ENCODE measurements around the gene CCDC88C.
A peak's percentile ranks its signal among the peaks of the same experiment; 100 is the strongest.

The CCDC88C gene

DNA sequence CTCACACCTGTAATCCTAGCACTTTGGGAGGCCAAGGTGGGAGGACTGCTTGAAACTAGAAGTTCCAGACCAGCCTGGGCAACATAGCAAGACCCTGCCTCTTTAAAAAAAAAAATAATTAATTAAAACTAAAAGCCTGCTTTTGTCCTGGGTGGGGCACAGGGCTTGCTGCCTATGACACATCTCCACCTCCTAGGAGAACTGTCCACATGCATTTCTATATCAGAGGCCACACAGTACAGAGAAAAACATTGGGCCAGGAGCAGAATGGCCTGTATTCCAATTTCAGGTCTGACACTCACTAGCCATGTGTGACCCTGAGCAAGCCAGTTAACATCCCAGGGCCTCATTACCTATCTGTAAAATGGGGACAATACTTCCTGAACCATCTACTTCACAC, 31.9 kb downstream of the CCDC88C start:
- H3K4me3 ChIP-seq (ENCODE audit: control insufficient read depth, low read depth, low read length), result no peak overlapping the region
- DNase-seq (ENCODE audit: low read depth), result no peak
- TF ChIP-seq, protein P1, sequence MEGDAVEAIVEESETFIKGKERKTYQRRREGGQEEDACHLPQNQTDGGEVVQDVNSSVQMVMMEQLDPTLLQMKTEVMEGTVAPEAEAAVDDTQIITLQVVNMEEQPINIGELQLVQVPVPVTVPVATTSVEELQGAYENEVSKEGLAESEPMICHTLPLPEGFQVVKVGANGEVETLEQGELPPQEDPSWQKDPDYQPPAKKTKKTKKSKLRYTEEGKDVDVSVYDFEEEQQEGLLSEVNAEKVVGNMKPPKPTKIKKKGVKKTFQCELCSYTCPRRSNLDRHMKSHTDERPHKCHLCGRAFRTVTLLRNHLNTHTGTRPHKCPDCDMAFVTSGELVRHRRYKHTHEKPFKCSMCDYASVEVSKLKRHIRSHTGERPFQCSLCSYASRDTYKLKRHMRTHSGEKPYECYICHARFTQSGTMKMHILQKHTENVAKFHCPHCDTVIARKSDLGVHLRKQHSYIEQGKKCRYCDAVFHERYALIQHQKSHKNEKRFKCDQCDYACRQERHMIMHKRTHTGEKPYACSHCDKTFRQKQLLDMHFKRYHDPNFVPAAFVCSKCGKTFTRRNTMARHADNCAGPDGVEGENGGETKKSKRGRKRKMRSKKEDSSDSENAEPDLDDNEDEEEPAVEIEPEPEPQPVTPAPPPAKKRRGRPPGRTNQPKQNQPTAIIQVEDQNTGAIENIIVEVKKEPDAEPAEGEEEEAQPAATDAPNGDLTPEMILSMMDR (conservative IDR thresholded peaks at IDR 0.05; ENCODE audit: control insufficient read depth, insufficient read depth, low read depth, low read length), result no peak

DNA sequence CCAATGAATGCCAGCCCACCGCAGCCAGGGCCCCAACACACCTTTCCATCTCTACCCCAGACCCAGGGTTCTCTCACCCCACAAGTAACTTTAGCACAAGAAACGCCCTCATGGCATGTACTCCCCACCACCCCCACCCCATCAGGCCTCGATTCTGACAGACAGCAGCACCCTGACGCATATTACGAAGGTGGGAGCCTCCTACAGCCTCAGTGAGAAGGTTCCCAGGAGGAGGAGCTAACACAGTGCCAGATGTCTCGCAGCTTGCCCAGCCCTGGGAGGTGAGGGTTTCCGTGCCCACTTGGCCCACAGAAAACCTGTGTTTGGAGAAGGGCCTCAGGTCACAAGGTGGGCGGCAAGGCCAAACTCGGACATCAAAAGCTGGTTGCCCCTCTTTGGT, 32.4 kb downstream of the CCDC88C start:
- TF ChIP-seq, protein P1 (conservative IDR thresholded peaks at IDR 0.05; ENCODE audit: control insufficient read depth, insufficient read depth, low read depth, low read length), result no peak
- no peak overlapping the region for H3K4me3 ChIP-seq (ENCODE audit: control insufficient read depth, low read depth, low read length)
- DNase-seq (ENCODE audit: low read depth), result no peak

DNA sequence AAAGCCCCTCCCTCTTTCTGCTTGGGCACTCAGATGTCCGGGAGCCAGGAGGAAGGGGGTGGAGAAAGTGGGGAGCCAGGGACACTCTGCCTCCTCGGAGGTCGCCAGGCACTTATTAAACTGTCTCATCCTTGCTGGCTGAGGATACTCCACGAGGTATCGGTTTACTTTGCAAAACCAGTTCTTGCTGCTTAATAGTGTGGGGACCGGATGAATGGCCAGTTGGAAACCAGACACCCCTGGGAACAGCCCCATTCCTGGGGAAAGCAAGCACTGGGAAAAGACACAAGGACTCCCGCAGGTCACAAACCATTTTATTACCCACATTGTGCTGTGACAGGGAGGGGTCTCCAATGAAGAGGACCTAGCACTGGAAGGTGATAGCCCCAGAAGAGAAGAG, 34.2 kb downstream of the CCDC88C start:
- TF ChIP-seq, protein P1 (conservative IDR thresholded peaks at IDR 0.05; ENCODE audit: control insufficient read depth, insufficient read depth, low read depth, low read length), result no peak
- no peak overlapping the region for H3K4me3 ChIP-seq (ENCODE audit: control insufficient read depth, low read depth, low read length)
- no peak for DNase-seq (ENCODE audit: low read depth)

DNA sequence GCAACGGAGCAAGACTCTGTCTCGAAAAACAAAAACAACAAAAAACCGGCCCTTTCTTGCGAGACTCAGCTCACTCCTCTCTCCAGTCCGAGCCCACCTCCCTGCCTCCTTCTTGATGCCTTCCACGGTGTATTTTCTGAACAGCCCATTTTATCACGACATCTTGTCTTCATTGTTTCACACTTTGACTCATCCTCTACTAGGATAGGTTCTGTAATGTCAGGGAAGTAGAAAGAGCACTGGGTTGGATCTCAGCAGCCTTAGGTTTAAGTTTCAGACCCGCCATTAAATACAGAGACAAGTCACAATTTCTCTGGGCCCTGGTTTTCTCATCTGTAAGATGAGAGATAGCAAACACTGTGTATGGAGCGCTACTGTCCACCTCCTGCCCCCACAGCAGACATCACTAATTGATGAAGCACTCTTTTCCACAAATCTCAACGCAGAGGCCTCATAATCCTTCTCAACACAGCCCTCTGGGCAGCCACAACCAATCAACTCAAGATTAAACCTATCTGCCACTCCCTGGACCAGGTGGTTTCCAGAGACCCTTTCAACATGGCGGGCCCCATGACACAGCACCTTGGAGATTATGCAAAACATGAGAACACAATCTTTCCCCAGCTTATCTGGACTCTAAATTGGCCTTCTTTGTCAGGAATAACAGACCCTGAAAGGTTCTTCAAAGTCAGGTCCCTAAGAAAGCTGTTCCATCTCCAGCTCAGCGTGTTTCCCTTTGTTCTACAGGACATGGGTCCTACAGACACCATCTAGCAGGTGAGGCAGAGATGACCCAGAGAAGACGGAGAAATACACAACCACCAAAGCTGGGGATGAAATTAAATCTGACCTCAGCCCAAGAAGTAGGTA, 35.6 kb downstream of the CCDC88C start:
- no peak for DNase-seq (ENCODE audit: low read depth)
- no peak overlapping the region for H3K4me3 ChIP-seq (ENCODE audit: control insufficient read depth, low read depth, low read length)
- TF ChIP-seq, protein P1 (conservative IDR thresholded peaks at IDR 0.05; ENCODE audit: control insufficient read depth, insufficient read depth, low read depth, low read length), result no peak

DNA sequence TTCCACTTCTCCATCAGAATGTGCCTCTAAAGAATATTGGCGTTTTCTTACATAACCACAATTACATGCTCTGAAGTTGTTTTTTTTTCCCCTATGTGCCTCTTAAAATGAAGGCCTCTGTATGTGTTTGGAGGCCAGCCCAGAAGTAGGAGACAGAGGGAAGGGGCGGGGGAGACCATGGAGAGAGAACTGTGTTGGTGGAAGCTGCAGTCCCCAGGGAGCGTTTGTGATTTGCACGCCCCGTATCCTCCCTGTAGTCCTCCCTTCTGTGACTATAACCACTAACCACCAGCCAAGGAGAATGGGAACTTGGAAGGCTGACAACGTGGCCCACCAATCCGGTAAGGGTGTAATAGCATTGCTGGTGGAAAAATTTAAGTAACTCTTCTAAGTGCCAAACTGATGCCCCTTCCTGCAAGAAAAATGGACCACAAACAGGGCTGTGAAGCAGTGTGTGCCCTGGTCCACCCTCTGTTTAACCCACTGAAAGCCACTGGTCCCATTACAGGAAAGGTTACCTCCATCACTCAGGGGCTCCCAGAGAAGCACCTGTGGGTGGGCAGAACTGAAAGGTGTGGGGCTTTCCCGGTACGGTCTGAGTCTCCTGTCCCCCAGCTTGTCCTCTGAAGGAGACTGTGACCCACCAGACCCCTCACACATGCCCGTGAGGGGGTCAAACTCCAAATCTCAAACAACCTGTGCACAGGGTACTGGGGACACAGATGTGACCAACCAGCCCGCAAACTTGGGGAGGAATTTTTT, 36.8 kb downstream of the CCDC88C start:
- H3K4me3 ChIP-seq (ENCODE audit: control insufficient read depth, low read depth, low read length), result no peak overlapping the region
- TF ChIP-seq, protein P1 (conservative IDR thresholded peaks at IDR 0.05; ENCODE audit: control insufficient read depth, insufficient read depth, low read depth, low read length), result no peak
- DNase-seq (ENCODE audit: low read depth), result peak; percentile 21

DNA sequence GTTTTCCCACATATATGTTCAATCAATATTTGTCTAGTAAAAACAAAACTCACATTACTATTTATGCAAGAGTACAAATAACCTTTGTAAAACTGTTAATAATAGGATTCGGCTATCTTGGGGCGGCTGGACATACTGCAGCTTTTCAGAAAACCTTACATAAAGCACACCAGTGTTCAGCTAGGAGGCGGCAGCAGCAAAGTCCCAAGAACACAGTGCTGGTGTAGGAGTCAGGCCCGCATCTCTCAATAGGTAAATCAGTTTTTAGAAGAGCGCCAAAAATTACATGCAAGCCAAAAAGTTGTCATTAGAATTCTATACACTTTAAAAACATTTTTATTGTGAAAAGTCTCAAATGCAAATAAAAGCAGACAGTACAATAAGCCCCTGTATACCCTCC, 37.5 kb downstream of the CCDC88C start:
- TF ChIP-seq, protein P1 (conservative IDR thresholded peaks at IDR 0.05; ENCODE audit: control insufficient read depth, insufficient read depth, low read depth, low read length), result no peak

More for the DNA sequence above, 37.5 kb downstream of the CCDC88C start:
- H3K4me3 ChIP-seq (ENCODE audit: control insufficient read depth, low read depth, low read length), result no peak overlapping the region
- DNase-seq (ENCODE audit: low read depth), result no peak
